Testis (tissue), 2 donors: ENCODE results near the gene DMTF1.

Experiments used
- POLR2A ChIP-seq: fragments of 450-650 bp; IDR thresholded peaks from one replicate; pipeline ENCODE4 v1.6.1; 2017; ENCODE audit warnings: antibody characterized with exemption, mild to moderate bottlenecking, moderate library complexity
- TF ChIP-seq, protein P1 (sequence below), 3 experiments: fragments of 450-650 bp in 2 of 3; fragments of 200-600 bp in 1 of 3; sonication (generic) in 1 of 3; IDR thresholded peaks; one replicate each; pipeline ENCODE4 v1.5.1; 2016 to 2019; ENCODE audit warnings: antibody characterized with exemption in 3 of 3, mild to moderate bottlenecking in 2 of 3, moderate library complexity in 1 of 3

DNA sequence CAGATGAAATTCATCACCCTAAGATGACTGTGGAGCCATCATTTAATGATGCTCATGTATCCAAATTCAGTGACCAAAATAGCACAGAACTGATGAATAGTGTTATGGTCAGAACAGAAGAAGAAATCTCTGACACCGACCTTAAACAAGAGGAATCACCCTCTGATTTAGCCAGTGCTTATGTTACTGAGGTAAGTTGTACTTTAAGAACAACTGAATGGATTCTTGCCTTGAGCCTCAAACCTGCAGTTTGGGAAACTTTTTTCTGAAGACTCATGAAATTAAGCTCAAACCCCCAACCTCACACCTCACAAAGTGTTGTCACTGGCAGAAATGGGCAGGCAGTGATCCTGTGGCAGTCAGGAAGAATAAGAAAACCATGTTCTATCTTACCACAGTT, 41.7 kb downstream of the DMTF1 start:
- TF ChIP-seq, protein P1, sequence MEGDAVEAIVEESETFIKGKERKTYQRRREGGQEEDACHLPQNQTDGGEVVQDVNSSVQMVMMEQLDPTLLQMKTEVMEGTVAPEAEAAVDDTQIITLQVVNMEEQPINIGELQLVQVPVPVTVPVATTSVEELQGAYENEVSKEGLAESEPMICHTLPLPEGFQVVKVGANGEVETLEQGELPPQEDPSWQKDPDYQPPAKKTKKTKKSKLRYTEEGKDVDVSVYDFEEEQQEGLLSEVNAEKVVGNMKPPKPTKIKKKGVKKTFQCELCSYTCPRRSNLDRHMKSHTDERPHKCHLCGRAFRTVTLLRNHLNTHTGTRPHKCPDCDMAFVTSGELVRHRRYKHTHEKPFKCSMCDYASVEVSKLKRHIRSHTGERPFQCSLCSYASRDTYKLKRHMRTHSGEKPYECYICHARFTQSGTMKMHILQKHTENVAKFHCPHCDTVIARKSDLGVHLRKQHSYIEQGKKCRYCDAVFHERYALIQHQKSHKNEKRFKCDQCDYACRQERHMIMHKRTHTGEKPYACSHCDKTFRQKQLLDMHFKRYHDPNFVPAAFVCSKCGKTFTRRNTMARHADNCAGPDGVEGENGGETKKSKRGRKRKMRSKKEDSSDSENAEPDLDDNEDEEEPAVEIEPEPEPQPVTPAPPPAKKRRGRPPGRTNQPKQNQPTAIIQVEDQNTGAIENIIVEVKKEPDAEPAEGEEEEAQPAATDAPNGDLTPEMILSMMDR (IDR thresholded peaks at IDR 0.05): no peak
- no peak for TF ChIP-seq POLR2A
